Astrocyte (in vitro differentiated cells and primary cell): ENCODE measurements around the gene GLRA2. TPM values are rescaled to one million over a fixed set of nuclear protein-coding genes. Genes with fewer than 3 reads are reported as not detected.

Experiments used
- DNase-seq: peaks from one replicate; pipeline ENCODE4 v3.0.0-alpha.2; 2010; ENCODE audit warnings: low read depth
- FAIRE-seq: peaks from 2 replicates; lab custom pipeline; 2011; peaks lifted over from hg19 to GRCh38; lab: Jason Lieb, UNC
- H2AFZ ChIP-seq: 2 replicates; pipeline ENCODE4 v1.6.0; 2012; ENCODE audit warnings: low read depth, low read length, inconsistent platforms
- H3K27ac ChIP-seq: 2 replicates; pipeline ENCODE4 v1.5.1; 2011; ENCODE audit warnings: low read depth, low read length, inconsistent platforms
- H3K27me3 ChIP-seq: 2 replicates; pipeline ENCODE4 v1.6.0; 2011; ENCODE audit warnings: low read length, inconsistent platforms; ENCODE audit not compliant: insufficient read depth
- H3K36me3 ChIP-seq: 2 replicates; pipeline ENCODE4 v1.5.1; 2011; ENCODE audit warnings: low read length, inconsistent platforms; ENCODE audit not compliant: insufficient read depth
- H3K4me1 ChIP-seq: 2 replicates; pipeline ENCODE4 v1.5.1; 2011; ENCODE audit warnings: low read length, inconsistent platforms; ENCODE audit not compliant: insufficient read depth
- H3K4me2 ChIP-seq: 2 replicates; pipeline ENCODE4 v1.6.0; 2012; ENCODE audit warnings: low read length, inconsistent platforms
- H3K4me3 ChIP-seq: 2 replicates; pipeline ENCODE4 v1.5.1; 2011; ENCODE audit warnings: low read depth, mild to moderate bottlenecking, low read length, inconsistent platforms; ENCODE audit not compliant: insufficient read depth
- H3K79me2 ChIP-seq: 2 replicates; pipeline ENCODE4 v1.6.0; 2012; ENCODE audit warnings: mild to moderate bottlenecking, low read length, inconsistent platforms; ENCODE audit not compliant: insufficient read depth
- H3K9ac ChIP-seq: 2 replicates; pipeline ENCODE4 v1.6.0; 2012; ENCODE audit warnings: mild to moderate bottlenecking, low read length, inconsistent platforms
- H3K9me3 ChIP-seq: 2 replicates; pipeline ENCODE4 v1.5.1; 2012; ENCODE audit warnings: low read depth, mild to moderate bottlenecking, low read length, inconsistent platforms; ENCODE audit not compliant: insufficient read depth
- H4K20me1 ChIP-seq: 2 replicates; pipeline ENCODE4 v1.6.0; 2012; ENCODE audit warnings: low read length, inconsistent platforms; ENCODE audit not compliant: insufficient read depth
- H3K27ac Mint-ChIP-seq: one replicate; pipeline ENCODE4 v1.8.0; 2021; ENCODE audit warnings: mild to moderate bottlenecking, mixed read lengths; ENCODE audit not compliant: unreplicated experiment
- H3K27me3 Mint-ChIP-seq: one replicate; pipeline ENCODE4 v1.8.0; 2021; ENCODE audit warnings: low read depth, mixed read lengths; ENCODE audit not compliant: unreplicated experiment
- H3K36me3 Mint-ChIP-seq: one replicate; pipeline ENCODE4 v1.8.0; 2021; ENCODE audit warnings: low read depth, mixed read lengths; ENCODE audit not compliant: unreplicated experiment
- H3K4me1 Mint-ChIP-seq: one replicate; pipeline ENCODE4 v1.8.0; 2021; ENCODE audit warnings: low read depth, mixed read lengths; ENCODE audit not compliant: unreplicated experiment
- H3K4me3 Mint-ChIP-seq: one replicate; pipeline ENCODE4 v1.8.0; 2021; ENCODE audit warnings: mild to moderate bottlenecking, moderate library complexity, mixed read lengths; ENCODE audit not compliant: unreplicated experiment
- H3K9me3 Mint-ChIP-seq: one replicate; pipeline ENCODE4 v1.8.0; 2021; ENCODE audit warnings: mild to moderate bottlenecking, mixed read lengths; ENCODE audit not compliant: unreplicated experiment
- CTCF ChIP-seq: IDR thresholded peaks from 2 replicates; pipeline ENCODE4 v1.5.1; 2011; ENCODE audit warnings: low read depth, mild to moderate bottlenecking, inconsistent platforms, low read length, moderate library complexity; ENCODE audit not compliant: insufficient read depth
- EZH2 ChIP-seq: IDR thresholded peaks from 2 replicates; pipeline ENCODE4 v1.6.1; 2012; ENCODE audit warnings: mild to moderate bottlenecking, low read length, inconsistent platforms; ENCODE audit not compliant: insufficient read depth
- total RNA-seq: library from RNA; stranded (reverse); gene quantifications from 2 replicates; pipeline ENCODE4 v1.2.1, GENCODE V29; 2021

Gene GLRA2
- total RNA-seq, 1 donor from 2014 or later: not detected

- Histone ChIP-seq H3K9me3 (no peaks in the 10 kb centered on the region), H3K79me2 (no peaks in the 10 kb centered on the region), H3K4me1 (no peaks in the 10 kb centered on the region), H3K4me2 (no peak overlapping the region), H2AFZ (no peak overlapping the region), H3K9ac (no peak overlapping the region), H3K27ac (no peak overlapping the region), H3K4me3 (no peak overlapping the region), H3K27me3 (no peaks in the 10 kb centered on the region), H3K36me3 (no peaks in the 10 kb centered on the region), H4K20me1 (no peaks in the 10 kb centered on the region)
- peaks cover 19% of the 10 kb centered on the region for H3K4me1 Mint-ChIP-seq
- no peaks in the 10 kb centered on the region for H3K27me3 Mint-ChIP-seq
- H3K36me3 Mint-ChIP-seq: no peaks in the 10 kb centered on the region
- no peak overlapping the region for H3K4me3 Mint-ChIP-seq
- no peak for TF ChIP-seq CTCF
- no peak for TF ChIP-seq EZH2
- peaks cover 5% of the 10 kb centered on the region for H3K9me3 Mint-ChIP-seq
- DNase-seq (no peak), FAIRE-seq (no peak)
- peak overlapping the region; percentile 99 for H3K27ac Mint-ChIP-seq
Measured at GRCh38 chrX:14590216-14590615, 60.9 kb downstream of the GLRA2 start.

GRCh38 chrX:14590693-14591424, 61.5 kb downstream of the GLRA2 start:
- no peak for TF ChIP-seq EZH2
- no peak for TF ChIP-seq CTCF
- Histone ChIP-seq H2AFZ (no peak overlapping the region), H4K20me1 (no peaks in the 10 kb centered on the region), H3K27me3 (no peaks in the 10 kb centered on the region), H3K9me3 (no peaks in the 10 kb centered on the region), H3K36me3 (no peaks in the 10 kb centered on the region), H3K4me2 (no peak overlapping the region), H3K4me3 (no peak overlapping the region), H3K27ac (no peak overlapping the region), H3K4me1 (no peaks in the 10 kb centered on the region), H3K79me2 (no peaks in the 10 kb centered on the region), H3K9ac (no peak overlapping the region)
- Mint-ChIP-seq H3K9me3 (peaks cover 5% of the 10 kb centered on the region), H3K4me3 (peak overlapping the region; percentile 8), H3K27me3 (no peaks in the 10 kb centered on the region), H3K27ac (peak overlapping the region; percentile 99), H3K36me3 (no peaks in the 10 kb centered on the region), H3K4me1 (peaks cover 19% of the 10 kb centered on the region)
- DNase-seq (no peak), FAIRE-seq (peak; percentile 64)

- H3K27me3 ChIP-seq: no peaks in the 10 kb centered on the region
- no peak overlapping the region for H3K27ac ChIP-seq
- no peak for TF ChIP-seq EZH2
- TF ChIP-seq CTCF: no peak
- H3K27ac Mint-ChIP-seq: peak overlapping the region; percentile 99
- H3K9me3 Mint-ChIP-seq: peaks cover 5% of the 10 kb centered on the region
- H3K4me2 ChIP-seq: no peak overlapping the region
- no peak overlapping the region for H2AFZ ChIP-seq
- no peak overlapping the region for H3K4me3 Mint-ChIP-seq
- FAIRE-seq (peak; percentile 98), DNase-seq (peak; percentile 10)
- H3K9ac ChIP-seq: no peak overlapping the region
- H4K20me1 ChIP-seq: no peaks in the 10 kb centered on the region
- no peak overlapping the region for H3K4me3 ChIP-seq
- peaks cover 19% of the 10 kb centered on the region for H3K4me1 Mint-ChIP-seq
- no peaks in the 10 kb centered on the region for H3K36me3 ChIP-seq
- H3K79me2 ChIP-seq: no peaks in the 10 kb centered on the region
- H3K27me3 Mint-ChIP-seq: no peaks in the 10 kb centered on the region
- H3K36me3 Mint-ChIP-seq: no peaks in the 10 kb centered on the region
- H3K9me3 ChIP-seq: no peaks in the 10 kb centered on the region
- no peaks in the 10 kb centered on the region for H3K4me1 ChIP-seq
Measured at GRCh38 chrX:14591976-14592375, 62.6 kb downstream of the GLRA2 start.
